SK-N-SH treated with all-trans-retinoic acid at 6 μM for 48 hours (cell line): ENCODE results near the gene FYN.

ENCODE experiments used
- ARNTL ChIP-seq: fragments of 450-650 bp; formaldehyde crosslinking; IDR thresholded peaks from 2 replicates; pipeline ENCODE4 v1.5.0; 2020; ENCODE audit warnings: low read depth, mild to moderate bottlenecking, moderate library complexity, borderline replicate concordance
- OSR1 ChIP-seq: fragments of 250-450 bp; sonication (Bioruptor Pico); IDR thresholded peaks from 2 replicates; pipeline ENCODE4 v1.8.0; 2022; ENCODE audit warnings: moderate library complexity, mild to moderate bottlenecking, inconsistent platforms
- PPARA ChIP-seq: fragments of 250-450 bp; sonication (Bioruptor Pico); IDR thresholded peaks from 2 replicates; pipeline ENCODE4 v1.5.0; 2020; ENCODE audit warnings: mild to moderate bottlenecking, borderline replicate concordance
- RARB ChIP-seq: fragments of 250-450 bp; sonication (Bioruptor Pico); IDR thresholded peaks from 2 replicates; pipeline ENCODE4 v1.8.0; 2021; ENCODE audit warnings: mild to moderate bottlenecking, moderate library complexity
- SNAI2 ChIP-seq: fragments of 250-450 bp; sonication (Bioruptor Pico); IDR thresholded peaks from 2 replicates; pipeline ENCODE4 v1.5.0; 2020; ENCODE audit warnings: mild to moderate bottlenecking, moderate library complexity
- TCF4 ChIP-seq: fragments of 250-450 bp; sonication (Bioruptor Pico); IDR thresholded peaks from 2 replicates; pipeline ENCODE4 v1.8.0; 2021; ENCODE audit warnings: mild to moderate bottlenecking, moderate library complexity, borderline replicate concordance
- TOX ChIP-seq: fragments of 250-450 bp; sonication (Bioruptor Pico); IDR thresholded peaks from 2 replicates; pipeline ENCODE4 v1.8.0; 2021; ENCODE audit warnings: mild to moderate bottlenecking, moderate library complexity, borderline replicate concordance
- TF ChIP-seq, protein P1 (sequence below): fragments of 250-450 bp; sonication (Bioruptor Pico); IDR thresholded peaks from 2 replicates; pipeline ENCODE4 v1.5.1; 2021; ENCODE audit warnings: mild to moderate bottlenecking, moderate library complexity
- TF ChIP-seq, protein P2 (sequence below): fragments of 250-450 bp; sonication (Bioruptor Pico); IDR thresholded peaks from 2 replicates; pipeline ENCODE4 v1.8.0; 2021; ENCODE audit warnings: low read depth, mild to moderate bottlenecking, moderate library complexity, borderline replicate concordance

DNA sequence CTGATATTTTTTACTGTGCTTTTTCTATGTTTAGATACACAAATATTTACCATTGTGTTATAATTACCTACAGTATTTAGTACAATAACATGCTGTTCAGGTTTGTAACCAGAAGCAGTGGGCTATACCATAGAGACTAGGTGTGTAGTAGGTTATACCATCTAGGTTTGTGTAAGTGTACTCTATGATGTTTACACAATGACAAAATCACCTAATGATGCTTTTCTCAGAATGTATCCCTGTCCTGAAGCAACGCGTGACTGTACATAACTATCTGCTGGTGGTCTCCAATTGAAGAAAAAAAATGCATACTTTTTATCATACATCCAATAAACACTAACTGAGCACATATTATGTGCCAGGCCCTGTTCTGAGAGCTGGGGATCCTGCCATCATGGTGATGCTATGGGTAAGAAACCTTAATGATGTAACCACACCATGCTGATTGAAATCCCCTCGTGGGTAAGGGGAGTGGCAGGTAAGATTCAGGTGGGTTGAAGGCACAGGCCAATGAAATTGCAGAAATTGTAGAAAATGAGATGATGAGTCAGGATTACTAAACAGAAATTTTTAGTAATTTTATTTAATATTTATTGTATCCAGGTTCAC lies 76.8 kb downstream of the FYN start:
- TF ChIP-seq TOX (CRISPR knock-in tag) (no peak), OSR1 (CRISPR knock-in tag) (no peak), SNAI2 (no peak), PPARA (CRISPR knock-in tag) (no peak), RARB (CRISPR knock-in tag) (no peak), TCF4 (CRISPR knock-in tag) (no peak), ARNTL (CRISPR knock-in tag) (no peak)
- TF ChIP-seq, protein P1, sequence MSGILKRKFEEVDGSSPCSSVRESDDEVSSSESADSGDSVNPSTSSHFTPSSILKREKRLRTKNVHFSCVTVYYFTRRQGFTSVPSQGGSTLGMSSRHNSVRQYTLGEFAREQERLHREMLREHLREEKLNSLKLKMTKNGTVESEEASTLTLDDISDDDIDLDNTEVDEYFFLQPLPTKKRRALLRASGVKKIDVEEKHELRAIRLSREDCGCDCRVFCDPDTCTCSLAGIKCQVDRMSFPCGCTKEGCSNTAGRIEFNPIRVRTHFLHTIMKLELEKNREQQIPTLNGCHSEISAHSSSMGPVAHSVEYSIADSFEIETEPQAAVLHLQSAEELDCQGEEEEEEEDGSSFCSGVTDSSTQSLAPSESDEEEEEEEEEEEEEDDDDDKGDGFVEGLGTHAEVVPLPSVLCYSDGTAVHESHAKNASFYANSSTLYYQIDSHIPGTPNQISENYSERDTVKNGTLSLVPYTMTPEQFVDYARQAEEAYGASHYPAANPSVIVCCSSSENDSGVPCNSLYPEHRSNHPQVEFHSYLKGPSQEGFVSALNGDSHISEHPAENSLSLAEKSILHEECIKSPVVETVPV (CRISPR knock-in tag): no peak
- TF ChIP-seq, protein P2, sequence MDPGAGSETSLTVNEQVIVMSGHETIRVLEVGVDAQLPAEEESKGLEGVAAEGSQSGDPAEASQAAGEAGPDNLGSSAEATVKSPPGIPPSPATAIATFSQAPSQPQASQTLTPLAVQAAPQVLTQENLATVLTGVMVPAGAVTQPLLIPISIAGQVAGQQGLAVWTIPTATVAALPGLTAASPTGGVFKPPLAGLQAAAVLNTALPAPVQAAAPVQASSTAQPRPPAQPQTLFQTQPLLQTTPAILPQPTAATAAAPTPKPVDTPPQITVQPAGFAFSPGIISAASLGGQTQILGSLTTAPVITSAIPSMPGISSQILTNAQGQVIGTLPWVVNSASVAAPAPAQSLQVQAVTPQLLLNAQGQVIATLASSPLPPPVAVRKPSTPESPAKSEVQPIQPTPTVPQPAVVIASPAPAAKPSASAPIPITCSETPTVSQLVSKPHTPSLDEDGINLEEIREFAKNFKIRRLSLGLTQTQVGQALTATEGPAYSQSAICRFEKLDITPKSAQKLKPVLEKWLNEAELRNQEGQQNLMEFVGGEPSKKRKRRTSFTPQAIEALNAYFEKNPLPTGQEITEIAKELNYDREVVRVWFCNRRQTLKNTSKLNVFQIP: no peak
